GM18909 (cell line): ENCODE data around the gene FBXL7.
"Not testable (repeated sequence)": the region's sequence is repeated elsewhere in the genome, so short reads cannot be mapped to it uniquely, and the experiment has no call there.

Source experiments
- ATAC-seq: cut with Tn5 transposase; IDR thresholded peaks from one replicate; pipeline ENCODE4 v1.9.1; 2021; ENCODE audit warnings: mild to moderate bottlenecking; ENCODE audit not compliant: unreplicated experiment, poor library complexity

The FBXL7 gene

GRCh38 chr5:15837551-15838289 lies 337.7 kb downstream of the FBXL7 start:
- no peak for ATAC-seq

DNA sequence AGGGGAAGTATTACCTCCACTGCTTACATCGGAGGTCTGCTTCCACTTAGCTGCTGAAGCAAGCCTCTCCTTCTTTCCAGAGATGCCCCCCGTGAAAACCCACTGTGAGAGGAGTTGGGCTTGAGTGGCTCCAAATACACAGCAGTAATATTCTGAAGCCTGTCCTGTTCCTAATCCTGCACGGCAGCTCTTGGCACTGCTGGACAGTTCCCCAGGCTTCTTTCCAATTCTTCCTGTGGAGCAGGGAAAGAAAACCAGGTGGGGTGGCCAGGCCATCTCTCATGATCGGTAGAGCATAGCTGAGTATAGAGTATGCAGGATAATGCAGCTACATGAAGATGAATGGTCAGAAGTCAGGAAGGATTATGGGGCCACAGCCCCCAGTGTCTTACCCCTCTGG lies 344.3 kb downstream of the FBXL7 start:
- ATAC-seq: no peak

GRCh38 chr5:15844871-15845270 lies 344.9 kb downstream of the FBXL7 start:
- no peak for ATAC-seq

DNA sequence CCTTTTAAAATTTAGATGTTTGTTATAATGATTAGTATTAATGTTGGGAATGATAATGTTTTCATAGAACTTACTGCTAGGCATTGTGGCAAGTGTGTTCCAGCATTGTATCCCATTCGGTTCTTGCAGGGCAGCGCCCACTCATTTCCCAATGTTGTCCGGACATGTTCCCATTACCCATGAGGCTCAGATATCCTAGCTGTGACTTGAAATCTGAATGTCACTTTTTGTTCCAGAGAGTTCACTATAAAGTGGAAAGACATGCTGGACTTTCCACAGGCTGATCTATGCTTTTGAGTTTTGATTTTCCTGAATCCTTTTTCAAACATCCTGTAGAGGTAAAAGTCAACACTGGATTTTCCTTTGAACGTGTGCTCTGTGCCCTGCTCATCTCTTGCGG lies 350.6 kb downstream of the FBXL7 start:
- no peak for ATAC-seq

DNA sequence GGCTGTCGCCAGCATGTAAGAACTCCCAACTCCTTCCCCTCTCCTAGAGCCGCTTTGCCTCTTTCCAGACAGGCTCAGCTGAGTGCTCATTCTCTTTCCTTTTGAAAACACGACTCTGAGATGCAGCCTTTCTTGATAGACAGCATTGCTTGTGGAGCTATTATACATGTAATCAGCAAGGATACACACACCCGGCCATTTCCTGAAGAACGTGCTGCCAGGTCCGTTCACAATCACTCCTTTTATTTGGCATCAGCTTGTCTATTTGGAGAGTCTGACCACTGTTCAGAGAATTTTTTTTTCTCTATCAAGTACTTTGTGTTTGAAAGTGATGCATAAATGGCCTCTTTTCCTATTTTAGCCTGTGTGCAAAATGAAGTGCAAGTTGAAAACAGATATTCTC lies 351.0 kb downstream of the FBXL7 start:
- ATAC-seq: no peak

- ATAC-seq: no peak
Observed at GRCh38 chr5:15852217-15852616, 352.2 kb downstream of the FBXL7 start.

- ATAC-seq: no peak
Observed at GRCh38 chr5:15852949-15853348, 353.0 kb downstream of the FBXL7 start.

DNA sequence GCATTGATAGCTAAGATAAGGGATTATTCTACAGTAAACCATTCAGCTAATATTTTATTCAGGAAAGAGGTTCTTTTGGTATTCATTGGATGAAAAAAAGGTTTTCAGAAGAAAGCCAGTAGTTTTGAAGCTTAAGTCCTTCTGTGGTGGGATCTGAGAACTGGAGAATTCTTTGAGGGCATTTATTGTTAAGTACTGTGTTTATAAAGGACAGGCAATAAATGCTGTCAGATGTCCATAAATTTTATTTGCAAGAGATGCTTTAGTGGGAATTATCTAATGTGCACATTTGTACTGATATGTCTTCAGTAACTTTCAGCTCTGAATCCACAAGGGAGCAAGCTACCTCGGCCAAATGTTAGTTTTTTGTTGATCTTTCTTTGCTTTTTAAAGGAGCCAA lies 358.3 kb downstream of the FBXL7 start:
- no peak for ATAC-seq

- ATAC-seq: no peak
Observed at GRCh38 chr5:15864536-15865215, 364.7 kb downstream of the FBXL7 start.

- ATAC-seq: not testable (repeated sequence)
Observed at GRCh38 chr5:15872259-15872658, 372.3 kb downstream of the FBXL7 start.

GRCh38 chr5:15877914-15878313 lies 377.9 kb downstream of the FBXL7 start:
- no peak for ATAC-seq

DNA sequence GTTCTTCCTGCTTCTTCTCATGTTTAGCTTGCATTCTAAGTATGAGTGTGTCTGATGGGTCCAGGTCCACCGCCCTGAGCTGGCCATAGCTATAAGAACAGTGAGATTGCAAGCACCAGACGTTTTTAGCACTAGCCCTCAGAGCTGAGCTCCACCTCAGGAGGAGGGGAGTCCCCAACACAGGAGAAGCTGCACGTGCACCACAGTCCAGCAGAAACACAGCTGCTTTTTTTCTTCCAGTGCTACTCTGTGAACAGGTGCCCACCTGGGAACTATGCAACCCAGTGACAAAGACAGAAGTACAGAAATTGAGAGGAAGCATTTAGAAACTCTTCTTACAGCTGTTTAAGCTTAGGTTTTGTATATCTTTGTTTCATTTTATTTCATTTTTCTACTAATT lies 380.2 kb downstream of the FBXL7 start:
- no peak for ATAC-seq

DNA sequence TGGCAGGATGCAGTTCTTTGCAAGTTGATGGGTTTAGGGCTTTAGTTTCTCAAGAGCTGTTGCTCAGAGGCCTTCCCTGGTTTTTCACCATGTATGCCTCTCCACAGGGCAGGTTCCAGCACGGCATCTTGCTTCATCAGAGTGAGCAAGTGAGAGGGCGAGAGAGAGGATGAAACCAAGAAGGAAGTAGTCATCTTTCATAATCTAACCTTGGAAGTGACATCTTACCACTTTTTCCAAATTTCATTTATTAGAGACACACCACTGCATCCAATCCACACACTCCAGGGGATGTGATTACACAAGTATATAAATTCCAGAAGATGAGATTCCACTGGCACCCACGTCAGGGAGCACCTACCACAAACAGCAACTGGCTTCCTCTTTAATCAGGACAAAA lies 385.2 kb downstream of the FBXL7 start:
- no peak for ATAC-seq

- ATAC-seq: no peak
Observed at GRCh38 chr5:15886156-15886555, 386.2 kb downstream of the FBXL7 start.

GRCh38 chr5:15887093-15887492 lies 387.1 kb downstream of the FBXL7 start:
- no peak for ATAC-seq

GRCh38 chr5:15889001-15889400 lies 389.0 kb downstream of the FBXL7 start:
- no peak for ATAC-seq

DNA sequence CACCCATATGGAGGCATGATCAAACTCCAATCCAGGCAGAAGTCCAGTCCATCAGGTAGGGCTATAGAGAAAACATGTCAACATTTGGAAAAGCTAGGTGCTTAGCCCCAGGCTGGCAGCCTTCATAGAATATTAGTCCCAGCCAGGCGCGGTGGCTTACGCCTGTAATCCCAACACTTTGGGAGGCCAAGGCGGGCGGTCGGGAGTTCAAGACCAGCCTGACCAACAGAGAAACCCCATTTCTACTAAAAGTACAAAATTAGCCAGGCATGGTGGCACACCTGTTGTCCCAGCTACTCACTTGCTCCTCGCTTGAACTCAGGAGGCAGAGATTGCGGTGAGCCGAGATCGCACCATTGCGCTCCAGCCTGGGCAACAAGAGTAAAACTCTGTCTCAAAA lies 393.9 kb downstream of the FBXL7 start:
- ATAC-seq: no peak

DNA sequence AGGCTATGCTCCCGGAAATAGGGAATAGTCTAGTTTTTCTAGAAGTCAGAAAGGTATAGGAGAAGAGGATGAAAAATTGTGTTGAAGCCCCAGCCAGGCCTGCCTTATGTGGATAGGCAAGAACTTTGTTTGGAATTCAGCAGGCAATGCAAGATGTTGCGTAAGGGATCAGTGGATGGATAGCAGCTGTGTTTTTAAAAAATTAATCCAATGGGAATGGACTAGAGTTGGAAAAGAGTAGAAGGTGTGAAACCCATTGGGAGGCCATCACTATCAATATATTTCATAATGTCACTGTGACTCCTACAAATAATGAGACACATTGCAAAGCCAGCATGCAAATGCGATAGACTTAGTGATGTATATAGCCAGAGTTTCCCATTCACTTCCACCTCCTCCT lies 397.7 kb downstream of the FBXL7 start:
- no peak for ATAC-seq

DNA sequence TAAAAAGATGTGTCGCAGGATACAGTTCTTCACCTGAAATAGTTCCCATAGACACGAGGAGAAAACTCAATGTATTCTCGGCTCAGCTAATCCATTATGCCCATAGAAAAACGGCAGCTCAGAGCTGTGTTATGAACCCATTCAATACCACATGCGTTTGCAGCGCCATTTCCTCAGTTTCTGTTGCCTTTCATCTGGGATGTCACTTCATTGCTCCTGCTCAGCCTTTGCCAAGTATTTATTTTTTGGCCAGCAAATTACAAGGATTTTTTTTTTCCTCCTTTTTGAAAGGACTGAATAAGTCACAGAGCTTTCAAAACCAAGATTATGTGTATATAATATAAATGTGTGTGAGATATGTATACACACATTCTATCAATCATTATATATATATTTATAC lies 398.7 kb downstream of the FBXL7 start:
- no peak for ATAC-seq

DNA sequence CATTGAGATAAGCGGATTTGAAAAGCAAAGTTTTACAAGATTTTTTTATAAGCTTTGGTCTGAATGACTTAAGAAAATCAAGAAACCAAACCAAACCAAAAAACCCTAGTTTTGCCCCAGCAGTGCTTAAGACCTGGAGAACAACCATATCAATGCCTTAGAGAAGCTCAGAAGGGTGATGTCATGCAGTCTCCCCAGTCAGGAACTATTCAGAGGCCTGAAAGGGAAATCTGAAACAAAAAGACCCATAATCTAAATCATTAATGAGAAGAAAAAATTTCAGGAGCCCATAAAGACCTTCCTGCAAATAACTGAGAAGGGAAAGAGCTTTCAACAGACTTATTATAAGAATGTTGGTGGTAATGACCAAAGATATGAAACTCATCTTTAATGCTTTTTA lies 399.5 kb downstream of the FBXL7 start:
- ATAC-seq: no peak

- no peak for ATAC-seq
Observed at GRCh38 chr5:15901151-15901550, 401.2 kb downstream of the FBXL7 start.

GRCh38 chr5:15902066-15902465 lies 402.1 kb downstream of the FBXL7 start:
- ATAC-seq: no peak
